B cell (primary cell): Measurements from ENCODE around the gene SLC16A12. TPM values are rescaled to one million over a fixed set of nuclear protein-coding genes. Genes with fewer than 3 reads are reported as not detected.

ENCODE experiments used
- ATAC-seq: fragments of 200-7000 bp; cut with Tn5 transposase; one replicate; pipeline ENCODE4 v1.10.0; 2021; ENCODE audit warnings: low read depth, mild to moderate bottlenecking, moderate number of reproducible peaks, moderate library complexity
- CTCF ChIA-PET: fragments of 350-600 bp; sonication (Branson Sonifier 250); formaldehyde crosslinking; loops from one replicate; lab custom pipeline; 2021; ENCODE audit warnings: antibody characterized with exemption, inconsistent platforms; lab: Charles Lee
- POLR2A ChIA-PET: fragments of 350-600 bp; sonication (Branson Sonifier 250); formaldehyde crosslinking; loops from one replicate; lab custom pipeline; 2021; ENCODE audit warnings: antibody characterized with exemption; lab: Charles Lee
- DNase-seq: peaks from one replicate; pipeline ENCODE4 v3.0.0; 2013
- H2AFZ ChIP-seq: 2 replicates; pipeline ENCODE4 v1.6.1; 2012; ENCODE audit warnings: mild to moderate bottlenecking, low read depth, low read length; ENCODE audit not compliant: insufficient read depth, poor library complexity, severe bottlenecking
- H3K27ac ChIP-seq, 2 donors: 1 replicate in 1 of 2; 2 replicates in 1 of 2; pipeline ENCODE4 v1.5.1; 2012 to 2013; ENCODE audit warnings: low read length in 2 of 2, mild to moderate bottlenecking in 2 of 2, moderate library complexity in 1 of 2
- H3K27me3 ChIP-seq, 4 experiments: fragments of 200-600 bp in 1 of 4; sonication (generic) in 1 of 4; replicated peaks in 1 of 4; 1 replicate in 2 of 4; 2 replicates in 2 of 4; pipeline versions ENCODE4 v1.6.1 to v1.7.0; 2013 to 2016; ENCODE audit warnings: low read length in 3 of 4, mild to moderate bottlenecking in 2 of 4, mixed read lengths in 1 of 4, moderate library complexity in 1 of 4; ENCODE audit not compliant: insufficient read depth in 4 of 4, control insufficient read depth in 3 of 4; ENCODE audit errors: control extremely low read depth in 1 of 4
- H3K36me3 ChIP-seq, 2 experiments: replicated peaks in 1 of 2; 1 replicate in 1 of 2; 2 replicates in 1 of 2; pipeline versions ENCODE4 v1.6.1 to v1.7.1; 2013; ENCODE audit warnings: low read length in 1 of 2; ENCODE audit not compliant: insufficient read depth in 2 of 2, control insufficient read depth in 1 of 2; ENCODE audit errors: control extremely low read depth in 1 of 2, extremely low read depth in 1 of 2
- H3K4me1 ChIP-seq, 2 donors: fragments of 200-600 bp in 1 of 2; sonication (generic) in 1 of 2; 1 replicate in 1 of 2; 2 replicates in 1 of 2; pipeline versions ENCODE4 v1.5.1 to v1.6.1; 2013 to 2017; ENCODE audit warnings: low read length in 2 of 2; ENCODE audit not compliant: control insufficient read depth in 2 of 2, insufficient read depth in 2 of 2
- H3K4me2 ChIP-seq: replicated peaks from 2 replicates; pipeline ENCODE3; 2012; ENCODE audit warnings: mild to moderate bottlenecking, low read depth, low read length; ENCODE audit not compliant: poor library complexity, severe bottlenecking
- H3K4me3 ChIP-seq, 5 experiments: fragments of 200-600 bp in 1 of 5; sonication (generic) in 1 of 5; 1 replicate in 3 of 5; 2 replicates in 2 of 5; pipeline versions ENCODE4 v1.5.1 to v1.7.0; 2011 to 2016; ENCODE audit warnings: low read length in 4 of 5, mild to moderate bottlenecking in 4 of 5, low read depth in 2 of 5, control low read depth in 1 of 5, moderate library complexity in 1 of 5; ENCODE audit not compliant: insufficient read depth in 1 of 5; ENCODE audit errors: control extremely low read depth in 1 of 5, extremely low read depth in 1 of 5
- H3K79me2 ChIP-seq: fragments of 200-600 bp; sonication (generic); one replicate; pipeline ENCODE4 v1.6.0; 2016; ENCODE audit warnings: low read length; ENCODE audit not compliant: control insufficient read depth, insufficient read depth
- H3K9ac ChIP-seq: fragments of 200-600 bp; sonication (generic); 2 replicates; pipeline ENCODE4 v1.6.1; 2017; ENCODE audit warnings: mild to moderate bottlenecking, low read length, moderate library complexity
- H3K9me3 ChIP-seq, 3 donors: one replicate each; pipeline versions ENCODE4 v1.6.1 to v1.7.1; 2013; ENCODE audit warnings: low read length in 2 of 3; ENCODE audit not compliant: control insufficient read depth in 2 of 3, insufficient read depth in 1 of 3; ENCODE audit errors: control extremely low read depth in 1 of 3
- H4K20me1 ChIP-seq: 2 replicates; pipeline ENCODE4 v1.6.0; 2012; ENCODE audit warnings: mild to moderate bottlenecking, low read length; ENCODE audit not compliant: insufficient read depth, control insufficient read depth, poor library complexity, severe bottlenecking
- H3K27ac Mint-ChIP-seq: one replicate; pipeline ENCODE4 v1.8.0; 2021; ENCODE audit warnings: mixed read lengths
- H3K27me3 Mint-ChIP-seq: one replicate; pipeline ENCODE4 v1.8.0; 2021; ENCODE audit warnings: mixed read lengths
- H3K4me1 Mint-ChIP-seq: one replicate; pipeline ENCODE4 v1.8.0; 2021; ENCODE audit warnings: mixed read lengths
- H3K4me3 Mint-ChIP-seq: one replicate; pipeline ENCODE4 v1.8.0; 2021; ENCODE audit warnings: mixed read lengths
- H3K9me3 Mint-ChIP-seq: one replicate; pipeline ENCODE4 v1.8.0; 2022; ENCODE audit warnings: mixed read lengths; ENCODE audit not compliant: insufficient read depth
- EZH2 ChIP-seq: IDR thresholded peaks from 2 replicates; pipeline ENCODE4 v1.6.1; 2012; ENCODE audit warnings: borderline replicate concordance, low read depth, mild to moderate bottlenecking, moderate library complexity, low read length; ENCODE audit not compliant: insufficient read depth, poor library complexity, severe bottlenecking
- WGBS: methylation state at CpG from one replicate; pipeline ENCODE4 v1.1.5; 2013; ENCODE audit warnings: missing lambda C conversion rate; ENCODE audit not compliant: insufficient coverage; 5-methylcytosine and 5-hydroxymethylcytosine counted together
- intact Hi-C: fragments of 100-400 bp; cut with micrococcal nuclease; formaldehyde crosslinking; loops from one replicate; pipeline ENCODE4 v1.10.0; 2022
- polyA plus RNA-seq: library from polyadenylated mRNA; depleted of rRNA; stranded (reverse); fragments of >200 nt; gene quantifications from 2 replicates; pipeline ENCODE4 v1.2.3, GENCODE V29; 2012
- total RNA-seq, 2 donors: library from RNA; stranded (reverse); fragments of 120-200 nt in 1 of 2; gene quantifications; 1 replicate in 1 of 2; 2 replicates in 1 of 2; pipeline versions ENCODE4 v1.2.3 to v1.2.4, GENCODE V29; 2013 to 2022
- TF ChIP-seq, protein P1 (sequence below): fragments of 200-600 bp; IDR thresholded peaks from one replicate; pipeline ENCODE4 v1.8.0; 2022; ENCODE audit warnings: antibody characterized with exemption, mild to moderate bottlenecking

Gene SLC16A12
- total and polyA plus RNA-seq, 2 donors (not counting 1 experiment from before 2014, with no cell fraction given), result not detected

DNA sequence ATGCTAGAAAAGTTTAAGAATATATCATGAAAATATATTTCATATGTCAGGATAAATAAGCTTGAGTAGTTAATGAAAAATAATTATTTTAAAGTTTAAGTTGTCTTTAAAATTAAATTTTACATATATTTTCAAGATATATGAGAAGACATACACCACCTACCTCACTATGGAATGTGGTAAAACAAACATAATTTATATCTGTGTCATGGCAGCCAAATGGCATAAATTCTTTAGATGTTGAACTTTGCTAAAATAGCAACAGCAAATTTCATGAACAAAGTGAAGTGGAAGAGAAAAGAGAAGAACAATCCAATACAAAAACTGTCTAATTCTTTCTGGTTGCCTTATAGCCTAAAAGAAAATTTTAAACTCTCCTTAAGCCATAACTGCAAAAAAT lies 39.6 kb upstream of the SLC16A12 start:
- TF ChIP-seq, protein P1, sequence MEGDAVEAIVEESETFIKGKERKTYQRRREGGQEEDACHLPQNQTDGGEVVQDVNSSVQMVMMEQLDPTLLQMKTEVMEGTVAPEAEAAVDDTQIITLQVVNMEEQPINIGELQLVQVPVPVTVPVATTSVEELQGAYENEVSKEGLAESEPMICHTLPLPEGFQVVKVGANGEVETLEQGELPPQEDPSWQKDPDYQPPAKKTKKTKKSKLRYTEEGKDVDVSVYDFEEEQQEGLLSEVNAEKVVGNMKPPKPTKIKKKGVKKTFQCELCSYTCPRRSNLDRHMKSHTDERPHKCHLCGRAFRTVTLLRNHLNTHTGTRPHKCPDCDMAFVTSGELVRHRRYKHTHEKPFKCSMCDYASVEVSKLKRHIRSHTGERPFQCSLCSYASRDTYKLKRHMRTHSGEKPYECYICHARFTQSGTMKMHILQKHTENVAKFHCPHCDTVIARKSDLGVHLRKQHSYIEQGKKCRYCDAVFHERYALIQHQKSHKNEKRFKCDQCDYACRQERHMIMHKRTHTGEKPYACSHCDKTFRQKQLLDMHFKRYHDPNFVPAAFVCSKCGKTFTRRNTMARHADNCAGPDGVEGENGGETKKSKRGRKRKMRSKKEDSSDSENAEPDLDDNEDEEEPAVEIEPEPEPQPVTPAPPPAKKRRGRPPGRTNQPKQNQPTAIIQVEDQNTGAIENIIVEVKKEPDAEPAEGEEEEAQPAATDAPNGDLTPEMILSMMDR, result no peak
- TF ChIP-seq EZH2, result no peak
- Histone ChIP-seq H3K36me3 (no peaks in the 10 kb centered on the region), H2AFZ (no peak overlapping the region), H3K9ac (no peak overlapping the region), H3K9me3 (no peaks in the 10 kb centered on the region), H3K4me3 (no peak overlapping the region), H3K27ac (no peak overlapping the region), H4K20me1 (no peaks in the 10 kb centered on the region), H3K4me1 (no peaks in the 10 kb centered on the region), H3K4me2 (no peak overlapping the region), H3K79me2 (no peaks in the 10 kb centered on the region), H3K27me3 (no peaks in the 10 kb centered on the region)
- Mint-ChIP-seq H3K27ac (no peak overlapping the region), H3K4me1 (no peaks in the 10 kb centered on the region), H3K9me3 (no peaks in the 10 kb centered on the region), H3K27me3 (no peaks in the 10 kb centered on the region), H3K4me3 (no peak overlapping the region)
- intact Hi-C loops, result no loop called here
- DNase-seq, result no peak
- POLR2A ChIA-PET, result no interaction called here
- no peak for ATAC-seq
- CTCF ChIA-PET, result interaction anchor here (0.6 kb wide), 1 partner anchor 41 kb away, joined by 4 read pairs; no protein-coding TSS in a partner anchor

DNA sequence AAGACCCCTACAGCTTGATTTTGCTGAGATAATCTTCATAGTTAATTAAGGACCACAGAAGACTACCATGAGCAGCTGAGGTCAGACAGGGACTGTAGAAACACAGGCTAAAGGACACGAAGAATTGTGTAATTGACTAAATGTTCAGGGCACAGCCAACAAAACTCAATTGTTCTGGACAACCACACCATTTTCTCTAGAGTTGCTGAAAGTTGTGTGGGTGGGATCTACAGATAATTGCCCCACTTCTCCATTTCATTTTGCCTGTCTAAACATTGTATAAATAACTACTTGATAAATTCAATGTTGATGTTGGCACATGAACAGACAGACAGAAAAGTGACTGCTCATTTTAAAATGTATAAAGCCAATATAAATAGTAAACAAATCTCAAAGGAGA lies 39.0 kb upstream of the SLC16A12 start:
- intact Hi-C loops, result no loop called here
- ChIA-PET POLR2A (no interaction called here), CTCF (interaction anchor here (1.6 kb wide), 1 partner anchor 544 kb away, joined by 3 read pairs; no protein-coding TSS in a partner anchor)
- ATAC-seq (no peak), DNase-seq (no peak)
- no peaks in the 10 kb centered on the region for H3K9me3 Mint-ChIP-seq
- Histone ChIP-seq H2AFZ (no peak overlapping the region), H3K79me2 (no peaks in the 10 kb centered on the region), H4K20me1 (no peaks in the 10 kb centered on the region), H3K36me3 (no peaks in the 10 kb centered on the region), H3K9ac (no peak overlapping the region), H3K4me1 (no peaks in the 10 kb centered on the region), H3K4me3 (no peak overlapping the region), H3K9me3 (no peaks in the 10 kb centered on the region), H3K27me3 (no peaks in the 10 kb centered on the region), H3K27ac (no peak overlapping the region), H3K4me2 (no peak overlapping the region)
- WGBS, result no CpG with 5 or more reads among the region's 1 CpG
- TF ChIP-seq, protein P1, result no peak
- TF ChIP-seq EZH2, result no peak
- H3K27me3 Mint-ChIP-seq, result no peaks in the 10 kb centered on the region
- no peaks in the 10 kb centered on the region for H3K4me1 Mint-ChIP-seq
- H3K27ac Mint-ChIP-seq, result no peak overlapping the region
- H3K4me3 Mint-ChIP-seq, result no peak overlapping the region
